ENCODE measurements around the gene OR12D2. TPM values are rescaled to one million over a fixed set of nuclear protein-coding genes. Genes with fewer than 3 reads are reported as not detected.
"Not testable (repeated sequence)": the region's sequence is repeated elsewhere in the genome, so short reads cannot be mapped to it uniquely, and the experiment has no call there.

Gene OR12D2
- not detected for total RNA-seq (ENCODE audit: unreplicated experiment)
- long read RNA-seq = 0 reads

- Mint-ChIP-seq H3K36me3 (ENCODE audit: low read depth, unreplicated experiment) (peaks cover 2% of the 10 kb centered on the region), H3K4me3 (ENCODE audit: unreplicated experiment) (no peak within 1 kb of the TSS), H3K27me3 (ENCODE audit: unreplicated experiment) (peaks cover 2% of the 10 kb centered on the region), H3K27ac (ENCODE audit: unreplicated experiment) (no peak within 1 kb of the TSS), H3K4me1 (ENCODE audit: unreplicated experiment) (no peaks in the 10 kb centered on the region), H3K9me3 (ENCODE audit: unreplicated experiment) (no peaks in the 10 kb centered on the region)
- TF ChIP-seq, protein P1, sequence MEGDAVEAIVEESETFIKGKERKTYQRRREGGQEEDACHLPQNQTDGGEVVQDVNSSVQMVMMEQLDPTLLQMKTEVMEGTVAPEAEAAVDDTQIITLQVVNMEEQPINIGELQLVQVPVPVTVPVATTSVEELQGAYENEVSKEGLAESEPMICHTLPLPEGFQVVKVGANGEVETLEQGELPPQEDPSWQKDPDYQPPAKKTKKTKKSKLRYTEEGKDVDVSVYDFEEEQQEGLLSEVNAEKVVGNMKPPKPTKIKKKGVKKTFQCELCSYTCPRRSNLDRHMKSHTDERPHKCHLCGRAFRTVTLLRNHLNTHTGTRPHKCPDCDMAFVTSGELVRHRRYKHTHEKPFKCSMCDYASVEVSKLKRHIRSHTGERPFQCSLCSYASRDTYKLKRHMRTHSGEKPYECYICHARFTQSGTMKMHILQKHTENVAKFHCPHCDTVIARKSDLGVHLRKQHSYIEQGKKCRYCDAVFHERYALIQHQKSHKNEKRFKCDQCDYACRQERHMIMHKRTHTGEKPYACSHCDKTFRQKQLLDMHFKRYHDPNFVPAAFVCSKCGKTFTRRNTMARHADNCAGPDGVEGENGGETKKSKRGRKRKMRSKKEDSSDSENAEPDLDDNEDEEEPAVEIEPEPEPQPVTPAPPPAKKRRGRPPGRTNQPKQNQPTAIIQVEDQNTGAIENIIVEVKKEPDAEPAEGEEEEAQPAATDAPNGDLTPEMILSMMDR (IDR thresholded peaks at IDR 0.05; ENCODE audit: unreplicated experiment) = no peak
- no peak for DNase-seq (ENCODE audit: low spot score)
Measured at GRCh38 chr6:29395331-29395730, at the start of gene OR12D2. Gene OR12D2, plus strand, starts transcription at chr6:29395631. Its CDS starts 1,069 bp downstream, at chr6:29396700.

- not testable (repeated sequence) for H3K9me3 Mint-ChIP-seq (ENCODE audit: unreplicated experiment); H3K27me3 Mint-ChIP-seq (ENCODE audit: unreplicated experiment); H3K36me3 Mint-ChIP-seq (ENCODE audit: low read depth, unreplicated experiment); H3K4me3 Mint-ChIP-seq (ENCODE audit: unreplicated experiment); H3K4me1 Mint-ChIP-seq (ENCODE audit: unreplicated experiment); H3K27ac Mint-ChIP-seq (ENCODE audit: unreplicated experiment); DNase-seq (ENCODE audit: low spot score)
Measured at GRCh38 chr6:29349348-29349747, 46.1 kb upstream of the OR12D2 start.

- no peak for DNase-seq (ENCODE audit: low spot score)
- TF ChIP-seq, protein P1 (IDR thresholded peaks at IDR 0.05; ENCODE audit: unreplicated experiment) = no peak
- no peak overlapping the region for H3K27ac Mint-ChIP-seq (ENCODE audit: unreplicated experiment)
- no peaks in the 10 kb centered on the region for H3K9me3 Mint-ChIP-seq (ENCODE audit: unreplicated experiment)
- H3K27me3 Mint-ChIP-seq (ENCODE audit: unreplicated experiment) = no peaks in the 10 kb centered on the region
- no peak overlapping the region for H3K4me3 Mint-ChIP-seq (ENCODE audit: unreplicated experiment)
- no peaks in the 10 kb centered on the region for H3K36me3 Mint-ChIP-seq (ENCODE audit: low read depth, unreplicated experiment)
- no peaks in the 10 kb centered on the region for H3K4me1 Mint-ChIP-seq (ENCODE audit: unreplicated experiment)
Measured at GRCh38 chr6:29354980-29355379, 40.5 kb upstream of the OR12D2 start.

DNA sequence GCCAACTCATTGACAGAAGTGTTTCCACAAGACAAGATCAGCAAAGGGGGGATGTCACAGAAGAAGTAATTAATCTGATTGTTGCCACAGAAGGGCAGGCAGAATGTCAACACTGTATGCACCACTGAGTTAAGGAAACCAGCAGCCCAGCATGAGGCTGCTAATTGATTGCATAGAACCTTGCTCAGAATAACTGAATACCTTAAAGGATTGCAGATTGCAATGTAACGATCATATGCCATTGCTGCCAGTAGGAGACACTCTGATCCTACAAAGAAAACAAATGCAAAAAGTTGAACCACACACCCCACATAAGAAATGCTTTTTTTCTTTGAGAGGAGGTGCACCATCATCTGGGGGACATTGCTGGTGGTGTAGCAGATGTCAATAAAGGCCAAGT lies 39.8 kb upstream of the OR12D2 start:
- Mint-ChIP-seq H3K36me3 (ENCODE audit: low read depth, unreplicated experiment) (no peaks in the 10 kb centered on the region), H3K27me3 (ENCODE audit: unreplicated experiment) (peaks cover under 1% of the 10 kb centered on the region), H3K9me3 (ENCODE audit: unreplicated experiment) (no peaks in the 10 kb centered on the region), H3K4me3 (ENCODE audit: unreplicated experiment) (no peak overlapping the region), H3K27ac (ENCODE audit: unreplicated experiment) (no peak overlapping the region), H3K4me1 (ENCODE audit: unreplicated experiment) (no peaks in the 10 kb centered on the region)
- TF ChIP-seq, protein P1 (IDR thresholded peaks at IDR 0.05; ENCODE audit: unreplicated experiment) = no peak
- DNase-seq (ENCODE audit: low spot score) = no peak

- no peak for DNase-seq (ENCODE audit: low spot score)
- Mint-ChIP-seq H3K27ac (ENCODE audit: unreplicated experiment) (no peak within 1 kb of the TSS), H3K36me3 (ENCODE audit: low read depth, unreplicated experiment) (no peaks in the 10 kb centered on the region), H3K9me3 (ENCODE audit: unreplicated experiment) (no peaks in the 10 kb centered on the region), H3K27me3 (ENCODE audit: unreplicated experiment) (no peaks in the 10 kb centered on the region), H3K4me3 (ENCODE audit: unreplicated experiment) (no peak within 1 kb of the TSS), H3K4me1 (ENCODE audit: unreplicated experiment) (no peaks in the 10 kb centered on the region)
- TF ChIP-seq, protein P1 (IDR thresholded peaks at IDR 0.05; ENCODE audit: unreplicated experiment) = no peak
Measured at GRCh38 chr6:29368765-29369164, 26.7 kb upstream of the OR12D2 start, which contains the start of gene OR5V1. Gene OR5V1, minus strand, starts transcription at chr6:29368865. Its CDS starts 12,670 bp downstream, at chr6:29356195.
